GM23338 (cell line): ENCODE measurements around the gene OPN4.

ENCODE experiments used
- EZH2 ChIP-seq: fragments of 200-600 bp; sonication (generic); IDR thresholded peaks from one replicate; pipeline ENCODE4 v1.8.0; 2017; ENCODE audit warnings: antibody characterized with exemption, mild to moderate bottlenecking, low read depth; ENCODE audit not compliant: unreplicated experiment
- TF ChIP-seq, protein P1 (sequence below), 2 experiments: fragments of 200-600 bp in 1 of 2; sonication (generic) in 1 of 2; conservative IDR thresholded peaks; 2 replicates each; pipeline versions ENCODE4 v1.5.1 to v1.6.1; 2016 to 2017; ENCODE audit warnings: antibody characterized with exemption in 2 of 2, low read depth in 2 of 2, mild to moderate bottlenecking in 2 of 2, moderate library complexity in 1 of 2

DNA sequence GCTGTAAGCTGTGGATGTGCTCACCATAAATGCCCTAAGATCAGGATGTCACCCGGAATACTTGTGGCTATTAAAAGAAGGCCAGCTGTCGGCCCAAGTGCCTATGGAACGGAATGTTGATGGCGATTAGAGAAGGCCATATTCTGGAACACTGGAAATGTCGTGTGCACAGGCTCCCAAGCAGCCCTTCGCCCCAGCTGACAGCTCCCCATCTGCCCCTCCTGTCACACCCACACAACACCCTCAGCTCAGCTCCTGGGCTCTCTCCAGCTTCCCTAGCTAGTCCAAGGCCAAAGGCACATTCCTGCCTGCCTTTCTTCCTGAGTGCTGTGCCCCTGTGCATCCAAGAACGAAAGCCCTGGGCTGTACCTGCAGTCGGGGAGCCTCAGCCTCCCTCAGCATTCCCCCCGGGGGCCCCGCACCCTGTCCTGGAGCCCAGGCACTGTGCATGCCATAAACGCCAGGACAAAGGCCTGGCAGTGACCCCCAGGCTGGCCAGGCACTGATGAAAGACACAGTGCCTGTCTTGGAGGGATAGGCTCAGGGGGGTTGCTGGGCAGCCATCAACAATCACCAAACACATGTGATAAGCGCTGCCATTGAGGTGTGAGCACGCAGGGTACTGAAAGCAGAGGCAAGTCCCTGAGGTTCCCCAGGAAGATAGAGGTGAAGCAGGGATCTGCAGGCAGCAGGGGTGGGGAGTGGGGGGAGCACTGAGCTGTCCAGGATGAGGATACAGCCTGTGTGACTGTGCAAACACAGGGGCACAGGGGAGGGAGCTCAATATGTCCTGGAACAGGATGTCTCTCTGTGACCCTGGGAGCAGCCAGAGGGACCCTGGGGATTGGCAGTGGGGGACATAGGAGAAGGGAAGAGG lies 10.2 kb downstream of the OPN4 start:
- no peak for TF ChIP-seq EZH2
- TF ChIP-seq, protein P1, sequence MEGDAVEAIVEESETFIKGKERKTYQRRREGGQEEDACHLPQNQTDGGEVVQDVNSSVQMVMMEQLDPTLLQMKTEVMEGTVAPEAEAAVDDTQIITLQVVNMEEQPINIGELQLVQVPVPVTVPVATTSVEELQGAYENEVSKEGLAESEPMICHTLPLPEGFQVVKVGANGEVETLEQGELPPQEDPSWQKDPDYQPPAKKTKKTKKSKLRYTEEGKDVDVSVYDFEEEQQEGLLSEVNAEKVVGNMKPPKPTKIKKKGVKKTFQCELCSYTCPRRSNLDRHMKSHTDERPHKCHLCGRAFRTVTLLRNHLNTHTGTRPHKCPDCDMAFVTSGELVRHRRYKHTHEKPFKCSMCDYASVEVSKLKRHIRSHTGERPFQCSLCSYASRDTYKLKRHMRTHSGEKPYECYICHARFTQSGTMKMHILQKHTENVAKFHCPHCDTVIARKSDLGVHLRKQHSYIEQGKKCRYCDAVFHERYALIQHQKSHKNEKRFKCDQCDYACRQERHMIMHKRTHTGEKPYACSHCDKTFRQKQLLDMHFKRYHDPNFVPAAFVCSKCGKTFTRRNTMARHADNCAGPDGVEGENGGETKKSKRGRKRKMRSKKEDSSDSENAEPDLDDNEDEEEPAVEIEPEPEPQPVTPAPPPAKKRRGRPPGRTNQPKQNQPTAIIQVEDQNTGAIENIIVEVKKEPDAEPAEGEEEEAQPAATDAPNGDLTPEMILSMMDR (conservative IDR thresholded peaks at IDR 0.05; ENCODE audit: low read depth in 2 of 2) = no peak
